HG03460 (cell line): ENCODE data around the gene COL20A1.
"Not testable (repeated sequence)": the region's sequence is repeated elsewhere in the genome, so short reads cannot be mapped to it uniquely, and the experiment has no call there.

ENCODE experiments used
- ATAC-seq: cut with Tn5 transposase; IDR thresholded peaks from one replicate; pipeline ENCODE4 v1.9.1; 2021; ENCODE audit not compliant: unreplicated experiment

Gene COL20A1

GRCh38 chr20:63370618-63371187 is 77.7 kb downstream of the COL20A1 start:
- ATAC-seq = no peak

DNA sequence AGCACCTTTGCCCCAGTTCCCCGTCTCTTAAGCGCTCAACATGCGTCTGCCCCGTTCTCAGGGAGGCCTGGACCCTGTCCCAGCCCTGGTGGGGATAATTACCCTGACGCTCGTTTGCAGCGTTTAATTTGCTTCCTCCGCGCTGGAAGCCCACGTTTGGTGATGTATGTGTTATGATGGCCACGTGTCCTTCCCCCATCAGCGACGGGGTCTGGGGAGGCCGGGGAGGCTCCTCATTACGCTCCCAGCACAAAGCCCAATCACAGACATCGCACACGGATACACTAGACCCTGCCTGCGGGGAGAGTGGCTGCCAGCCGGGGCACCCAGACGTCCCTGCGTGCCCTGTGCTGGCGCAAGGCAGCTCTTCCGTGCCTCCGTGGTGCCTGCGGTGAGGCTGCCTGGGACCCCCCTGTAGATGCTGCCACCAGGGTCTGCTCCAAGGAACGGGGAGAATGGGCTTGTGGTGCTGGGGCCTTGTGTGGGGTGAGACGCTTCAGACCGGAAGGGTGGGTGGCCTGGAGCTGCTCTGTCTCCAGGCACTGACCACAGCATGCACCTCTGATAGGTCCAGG is 78.4 kb downstream of the COL20A1 start:
- ATAC-seq = no peak

DNA sequence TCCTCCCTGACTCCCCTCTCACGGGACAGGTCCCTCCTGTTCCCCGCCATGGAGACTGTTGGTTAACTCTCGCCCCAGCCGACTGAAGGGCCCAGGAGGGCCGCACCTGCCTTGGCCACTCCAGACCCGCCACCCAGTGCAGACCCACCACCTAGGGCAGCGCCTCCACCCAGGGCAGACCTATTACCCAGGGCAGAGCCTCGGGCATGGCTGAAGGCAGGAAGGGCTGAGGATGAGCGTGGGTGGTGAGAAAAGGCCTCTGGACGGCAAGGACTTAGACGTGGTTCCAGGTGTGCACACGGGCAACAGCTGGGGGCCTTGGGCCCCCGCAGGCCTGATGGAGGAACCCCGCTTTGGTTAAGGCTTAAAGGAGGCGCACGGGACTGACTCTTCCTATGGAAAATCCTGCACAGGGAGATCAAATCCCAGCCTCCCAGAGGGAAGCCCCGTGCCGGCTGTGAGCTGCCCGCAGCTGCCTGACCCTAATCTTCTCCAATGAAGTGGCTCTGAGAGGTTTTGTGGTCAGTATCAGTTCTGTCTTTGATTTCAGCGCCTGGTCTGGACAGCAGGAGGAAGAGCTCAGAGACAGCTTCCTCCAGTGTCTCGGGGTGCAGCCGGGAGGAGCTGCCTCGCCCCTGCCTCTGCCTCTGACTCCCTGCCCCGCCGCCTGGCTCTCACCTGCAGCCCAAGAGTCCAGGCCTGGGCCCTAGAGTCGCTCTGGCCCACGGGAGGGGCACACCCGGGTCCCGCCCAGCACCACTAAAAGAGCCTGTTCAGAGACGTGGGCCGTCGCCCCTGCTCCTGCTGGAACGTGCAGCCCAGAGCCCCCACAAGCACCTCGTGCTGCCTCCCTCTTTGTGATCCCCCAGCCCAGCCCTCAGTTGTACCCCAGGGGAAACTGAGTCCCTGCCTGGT is 80.2 kb downstream of the COL20A1 start:
- no peak for ATAC-seq

GRCh38 chr20:63373996-63374395 is 81.0 kb downstream of the COL20A1 start:
- no peak for ATAC-seq

GRCh38 chr20:63374504-63374903 is 81.5 kb downstream of the COL20A1 start:
- no peak for ATAC-seq

DNA sequence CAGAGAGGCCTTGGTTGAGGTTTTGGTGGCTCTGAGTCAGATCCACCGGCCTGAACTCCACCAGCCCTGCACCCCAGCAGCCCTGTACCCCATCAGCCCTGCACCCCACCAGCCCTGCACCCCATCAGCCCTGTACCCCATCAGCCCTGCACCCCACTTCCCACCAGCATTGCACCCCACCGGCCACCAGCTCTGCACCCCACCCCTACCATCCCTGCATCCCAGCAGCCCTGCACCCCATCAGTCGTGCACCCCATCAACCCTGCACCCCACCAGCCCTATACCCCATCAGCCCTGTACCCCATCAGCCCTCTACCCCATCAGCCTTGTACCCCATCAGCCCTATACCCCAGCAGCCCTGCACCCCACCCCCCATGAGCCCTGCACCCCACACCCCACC is 82.5 kb downstream of the COL20A1 start:
- no peak for ATAC-seq

DNA sequence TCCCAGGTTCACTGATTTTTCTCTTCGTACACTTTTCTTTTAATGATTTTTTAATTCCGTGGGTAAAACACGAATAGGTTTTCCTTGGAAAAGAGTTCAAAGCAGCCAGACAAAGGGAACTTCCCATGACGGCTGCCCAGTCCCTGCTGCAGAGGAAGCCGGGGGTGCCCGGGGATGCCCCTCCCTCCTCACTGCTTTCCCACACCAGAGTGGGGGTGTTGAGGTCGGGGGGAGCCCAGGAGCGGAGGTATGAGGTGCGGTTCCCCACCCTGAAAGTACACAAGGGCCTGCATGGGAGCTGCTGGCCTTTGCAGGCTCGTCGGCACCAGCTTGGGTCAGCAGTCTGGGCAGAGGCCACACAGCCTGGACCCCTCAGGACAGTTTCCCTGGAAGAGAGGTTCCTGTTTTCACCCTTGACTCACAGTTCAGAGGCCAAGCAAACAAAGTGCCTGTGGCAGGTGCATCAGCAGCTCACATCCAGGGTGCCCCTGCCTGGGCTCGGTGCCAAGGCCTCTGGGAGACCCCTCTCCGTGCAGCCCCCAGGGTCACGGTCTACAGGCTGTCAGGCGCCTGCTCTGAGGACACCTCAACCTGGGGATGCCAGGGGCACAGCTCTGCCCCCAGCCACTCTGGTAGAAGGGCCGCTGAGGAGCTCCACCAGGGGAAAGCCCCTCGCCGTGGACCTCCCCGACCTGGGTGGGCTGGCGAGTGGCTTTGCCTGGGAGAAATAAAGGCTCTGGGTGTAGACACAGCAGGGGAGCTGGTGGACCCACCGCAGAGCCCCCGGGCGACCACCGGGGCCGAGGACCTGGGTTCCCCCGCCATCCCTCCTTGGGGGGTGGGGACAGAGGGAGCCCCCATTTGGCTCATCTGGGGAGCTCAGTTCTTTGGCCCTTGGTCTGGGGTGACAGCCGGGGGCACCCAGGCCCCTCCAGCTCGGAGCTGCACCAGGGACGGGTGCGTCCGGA is 83.6 kb downstream of the COL20A1 start:
- ATAC-seq = no peak

DNA sequence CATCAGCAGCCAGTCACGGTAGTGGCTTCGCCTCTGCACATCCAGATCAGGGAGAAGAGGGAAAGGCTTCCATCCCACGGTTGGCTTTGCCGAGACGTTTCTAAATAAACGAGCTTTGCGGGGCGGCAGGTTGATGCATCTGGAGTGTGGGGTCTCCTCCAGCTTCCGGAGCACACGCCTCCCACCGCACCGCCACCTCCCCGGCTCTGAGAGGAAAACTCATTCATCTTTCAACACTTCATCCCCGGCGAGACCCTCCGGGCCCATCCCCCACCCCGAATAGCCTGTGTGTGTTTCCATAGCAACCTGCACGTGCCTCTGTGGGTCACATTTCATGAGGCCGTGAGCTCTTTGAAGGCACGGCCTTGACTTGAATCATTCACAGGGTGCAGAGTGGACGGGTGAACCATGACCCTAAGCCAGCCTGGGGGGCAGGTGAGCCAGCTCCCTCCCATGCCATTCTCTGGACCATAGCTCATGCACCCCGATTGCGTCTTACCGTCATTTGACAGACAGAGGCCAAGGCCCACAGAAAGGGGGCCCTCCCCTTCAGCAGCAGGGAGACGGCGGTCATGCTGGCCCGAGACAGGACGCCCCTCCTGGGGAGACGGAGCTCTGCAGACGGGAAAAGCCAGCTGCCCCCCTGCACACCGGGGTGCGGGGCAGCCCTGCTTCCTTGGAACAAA is 84.4 kb downstream of the COL20A1 start:
- ATAC-seq = no peak

GRCh38 chr20:63377951-63378381 is 85.0 kb downstream of the COL20A1 start:
- ATAC-seq = no peak

GRCh38 chr20:63378626-63379025 is 85.6 kb downstream of the COL20A1 start:
- no peak for ATAC-seq

DNA sequence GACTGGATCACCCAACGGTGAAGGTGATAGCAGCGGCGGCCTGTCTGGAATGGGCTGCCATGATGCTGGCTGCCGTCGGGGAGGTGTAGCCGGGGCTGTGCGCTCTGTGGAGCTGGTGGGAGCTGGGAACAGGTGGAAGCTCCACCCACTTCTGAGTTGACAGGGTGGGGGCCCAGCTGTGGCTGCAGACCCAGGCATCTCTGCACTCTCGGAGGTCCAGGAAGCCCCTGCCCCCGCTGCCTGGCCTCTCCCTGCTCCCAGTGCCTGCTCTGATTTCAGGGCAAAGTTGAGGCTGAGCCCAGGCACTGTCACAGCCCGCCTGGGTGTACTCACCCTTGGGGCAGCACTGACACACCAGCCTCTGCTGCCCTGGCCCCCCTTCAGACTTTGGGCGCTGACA is 86.3 kb downstream of the COL20A1 start:
- no peak for ATAC-seq

DNA sequence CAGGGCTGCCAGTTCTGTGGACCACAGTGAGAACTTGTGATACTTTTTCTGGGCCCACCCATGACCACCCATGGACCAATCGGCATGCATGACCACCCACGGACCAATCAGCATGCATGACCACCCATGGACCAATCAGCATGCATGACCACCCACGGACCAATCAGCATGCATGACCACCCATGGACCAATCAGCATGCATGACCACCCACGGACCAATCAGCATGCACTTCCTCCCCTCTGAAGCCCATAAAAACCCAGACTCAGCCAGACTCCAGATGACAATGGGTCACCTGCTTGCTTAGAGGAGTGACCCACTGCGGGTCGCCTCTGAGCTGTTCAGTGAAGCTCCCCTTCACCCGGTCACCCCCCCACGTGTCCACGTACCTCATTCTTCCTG is 86.9 kb downstream of the COL20A1 start:
- not testable (repeated sequence) for ATAC-seq

DNA sequence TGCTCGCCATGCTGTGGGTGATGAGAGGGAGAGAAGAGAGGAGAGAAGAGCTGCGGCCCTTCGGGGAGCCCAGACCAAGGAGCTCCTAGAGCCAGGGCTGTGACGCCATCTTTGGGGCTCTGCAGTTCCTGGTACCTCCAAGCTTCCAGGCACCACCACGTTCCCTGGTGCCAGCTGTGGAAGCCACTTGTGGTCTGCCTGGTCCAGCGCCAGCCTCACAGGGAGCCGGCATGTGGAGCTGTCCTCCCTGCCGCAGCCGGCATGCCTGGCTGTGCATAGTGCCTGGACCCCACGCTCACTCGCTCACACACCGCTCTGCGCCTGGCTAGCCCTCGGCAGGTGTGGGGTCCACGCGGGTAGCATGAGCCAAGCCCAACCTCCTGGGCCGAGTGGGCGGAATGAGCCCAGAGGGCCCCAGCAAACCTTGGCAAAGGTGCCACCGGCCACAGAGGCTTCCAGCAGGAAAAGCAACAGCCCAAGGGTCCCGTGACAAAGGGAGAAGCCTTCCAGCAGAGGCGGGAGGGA is 87.4 kb downstream of the COL20A1 start:
- ATAC-seq = no peak

- ATAC-seq = no peak
Measured at GRCh38 chr20:63381781-63382431, 88.9 kb downstream of the COL20A1 start.

GRCh38 chr20:63382551-63383300 is 89.7 kb downstream of the COL20A1 start:
- no peak for ATAC-seq

DNA sequence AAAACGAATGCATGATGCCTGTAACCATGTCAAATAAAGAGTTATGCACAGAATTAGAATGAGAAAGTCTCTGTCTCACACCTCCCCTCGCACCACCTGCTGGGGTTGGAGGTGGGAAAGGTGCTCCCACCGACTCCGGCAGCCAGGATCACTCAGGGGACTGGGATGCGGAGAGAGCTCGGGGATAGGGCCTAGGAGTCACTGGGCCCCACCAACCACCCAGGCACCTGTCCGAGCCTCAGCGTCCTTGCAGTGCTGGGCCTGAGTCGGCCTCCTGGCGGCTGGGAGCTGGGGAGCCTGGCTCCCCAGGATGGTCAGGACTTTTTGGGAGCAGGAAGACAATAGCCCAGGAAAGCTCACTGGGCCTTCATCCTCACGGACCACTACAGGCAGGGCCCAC is 90.6 kb downstream of the COL20A1 start:
- no peak for ATAC-seq

- ATAC-seq = no peak
Measured at GRCh38 chr20:63384336-63384735, 91.3 kb downstream of the COL20A1 start.
